Measurements from ENCODE around the gene CCND3. TPM values are rescaled to one million over a fixed set of nuclear protein-coding genes. Genes with fewer than 3 reads are reported as not detected.

CCND3 gene
- total RNA-seq, 1 experiment from 2014 or later, result 251 TPM

Other genes with a start within 250 kb of the CCND3 start
- gene TFEB, start 206.2 kb downstream of the CCND3 start, total RNA-seq (2014; rRNA removed), result 2.4 and 3.6 TPM in 2 replicates
- not detected in 2 replicates for gene PGC, start 194.4 kb downstream of the CCND3 start, total RNA-seq (2014; rRNA removed)
- 3.3 and 3.4 TPM in 2 replicates for gene FRS3, start 161.9 kb downstream of the CCND3 start, total RNA-seq (2014; rRNA removed)
- gene PRICKLE4, start 161.0 kb downstream of the CCND3 start, total RNA-seq (2014; rRNA removed), result 1.7 and 3.1 TPM in 2 replicates
- gene TOMM6, start 154.1 kb downstream of the CCND3 start, total RNA-seq (2014; rRNA removed), result 157 and 160 TPM in 2 replicates
- 1.6 and 1.7 TPM in 2 replicates for gene USP49, start 46.4 kb downstream of the CCND3 start, total RNA-seq (2014; rRNA removed)
- gene MED20, start 20.7 kb downstream of the CCND3 start, total RNA-seq (2014; rRNA removed), result 22.5 and 26.2 TPM in 2 replicates
- 18.5 and 23.7 TPM in 2 replicates for gene BYSL, start 20.3 kb downstream of the CCND3 start, total RNA-seq (2014; rRNA removed)
- 18.1 and 26.5 TPM in 2 replicates for gene TAF8, start 108.7 kb upstream of the CCND3 start, total RNA-seq (2014; rRNA removed)
- gene C6orf132, start 200.8 kb upstream of the CCND3 start, total RNA-seq (2014; rRNA removed), result 0.45 and 0.75 TPM in 2 replicates
- not detected in 2 replicates for gene GUCA1A, start 231.6 kb upstream of the CCND3 start, total RNA-seq (2014; rRNA removed)

Measured in LHCN-M2 (cell line).